Activated CD4-positive, alpha-beta T cell treated with anti-CD3 and anti-CD28 coated beads for 24 hours (primary cell): Measurements from ENCODE around the gene AK8.
"Not testable (repeated sequence)": the region's sequence is repeated elsewhere in the genome, so short reads cannot be mapped to it uniquely, and the experiment has no call there.

Experiments used
- DNase-seq, 2 donors: peaks; one replicate each; pipeline ENCODE4 v3.0.0-alpha.2; 2020; ENCODE audit warnings: low read depth in 2 of 2

The AK8 gene

DNA sequence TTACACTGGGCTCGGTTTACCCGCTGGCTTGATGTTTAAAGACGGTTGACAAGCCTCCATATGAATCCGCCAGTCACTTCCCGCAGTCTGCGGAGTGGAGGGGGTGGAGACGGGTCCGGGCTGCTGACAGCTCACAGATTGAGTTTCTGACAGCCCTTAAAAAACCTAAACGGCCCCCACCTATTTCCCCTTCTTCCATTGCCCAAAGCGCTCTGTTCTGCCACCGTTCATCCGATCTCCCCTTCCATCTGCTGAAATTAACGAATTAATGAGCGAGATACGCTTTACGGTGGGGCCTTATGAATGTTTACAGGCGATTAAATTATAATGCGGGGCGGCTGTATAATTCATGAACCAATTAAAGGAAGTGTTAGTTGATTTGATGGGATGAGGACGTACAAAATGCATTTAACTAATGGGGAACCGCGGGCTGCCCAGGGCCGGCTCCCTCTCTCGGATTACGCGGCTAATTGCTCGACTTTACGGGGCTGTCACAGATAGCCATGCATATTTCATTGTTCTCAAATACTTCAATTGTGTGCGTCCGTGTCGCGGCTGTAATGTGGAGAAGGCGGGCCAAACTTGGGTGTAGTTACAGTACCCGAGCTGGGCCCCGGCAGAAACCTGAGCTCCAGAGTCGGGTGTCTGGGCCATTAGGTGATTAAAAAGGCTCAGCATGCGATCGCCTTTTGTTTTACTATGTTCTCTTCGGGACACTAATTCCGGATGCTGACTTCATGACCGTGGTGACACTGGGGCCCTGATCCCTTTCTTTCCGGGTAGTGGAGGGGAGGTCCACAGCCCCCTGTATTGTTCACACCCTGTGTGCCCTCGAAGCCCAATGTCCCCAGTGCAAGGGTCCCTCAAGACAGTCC is 133.0 kb downstream of the AK8 start:
- no peak for DNase-seq

DNA sequence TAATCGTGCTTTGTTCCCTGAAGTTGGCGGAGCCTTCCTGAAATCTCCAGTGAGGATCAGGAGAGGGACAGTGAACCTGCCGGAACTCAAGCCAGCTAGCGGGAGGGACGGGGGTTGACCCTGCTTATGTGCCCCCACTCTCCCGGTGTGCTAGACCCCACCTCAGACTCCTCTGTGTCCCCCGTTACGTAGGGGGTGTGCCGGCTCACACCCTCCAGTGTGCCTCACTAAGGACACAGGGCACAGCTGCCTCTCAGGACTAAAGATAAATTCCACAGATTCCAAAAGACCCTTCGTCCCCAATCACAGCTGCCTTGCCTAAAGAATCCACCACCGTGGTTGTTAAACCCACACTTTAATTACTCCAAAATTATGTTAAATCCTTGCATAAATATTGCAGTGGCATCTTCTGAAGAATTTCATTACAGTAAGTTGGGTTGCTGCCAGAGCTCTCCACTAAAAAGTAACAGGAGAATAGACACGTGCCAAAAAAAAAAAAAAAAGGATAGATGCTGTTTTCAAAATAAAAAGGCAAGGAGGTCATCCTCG is 134.1 kb downstream of the AK8 start:
- no peak for DNase-seq

GRCh38 chr9:132742821-132743311 is 135.2 kb downstream of the AK8 start:
- DNase-seq = no peak

GRCh38 chr9:132740526-132741309 is 137.4 kb downstream of the AK8 start:
- DNase-seq = no peak

DNA sequence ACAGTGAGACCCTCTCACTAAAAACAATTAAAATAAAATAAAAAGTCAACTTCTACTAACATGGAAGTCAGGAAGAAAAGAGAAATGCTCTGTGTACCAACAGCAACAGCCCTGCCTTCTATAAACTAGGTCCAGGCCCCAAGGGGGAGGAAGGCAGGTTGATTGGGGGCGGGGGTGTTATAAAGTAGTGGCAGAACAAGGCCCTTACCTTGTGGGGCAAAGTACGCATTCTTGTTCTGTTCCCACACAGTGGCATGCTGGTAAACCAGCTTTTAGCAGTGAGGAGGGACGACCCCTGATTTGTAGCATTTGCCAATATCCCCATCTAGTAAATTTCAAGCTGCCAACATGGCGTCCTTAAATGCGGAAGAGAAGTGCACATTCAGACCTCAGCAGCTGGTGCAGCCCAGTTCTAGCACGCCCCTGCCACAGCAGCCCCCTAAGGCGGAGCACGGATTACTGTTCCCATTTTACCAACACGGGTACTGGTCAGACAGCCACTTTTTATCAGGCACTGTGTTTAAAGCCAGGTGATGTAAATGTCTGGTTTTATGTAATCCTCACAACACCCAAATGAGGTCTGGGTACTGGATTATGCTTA is 138.3 kb downstream of the AK8 start:
- no peak for DNase-seq

DNA sequence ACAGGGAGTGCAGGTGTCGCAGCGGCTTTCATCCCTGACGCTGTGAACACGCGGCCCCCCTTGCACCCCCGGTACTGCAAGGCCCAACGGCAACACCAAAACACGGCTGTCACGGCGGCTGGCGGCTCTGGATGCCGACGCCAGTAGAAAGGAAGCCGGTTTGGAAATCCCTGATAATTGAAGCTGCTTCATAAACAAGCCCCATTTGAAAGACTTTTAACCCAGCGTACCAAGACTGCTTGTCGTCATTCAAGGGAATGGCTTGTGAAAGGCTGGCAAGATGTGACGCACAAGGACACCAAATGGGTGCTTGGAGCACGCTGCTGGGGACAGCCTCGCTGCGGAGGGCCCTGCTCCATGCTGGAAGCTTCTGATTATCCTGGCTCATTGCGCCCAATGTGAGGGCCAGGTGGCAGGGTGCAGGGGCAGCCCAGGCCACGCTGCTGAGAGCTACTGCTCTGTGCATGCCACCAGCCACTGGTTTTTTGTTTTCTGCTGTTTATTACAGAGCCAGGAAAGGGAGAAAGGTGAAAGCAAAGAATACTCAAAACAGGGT is 144.7 kb downstream of the AK8 start:
- DNase-seq = no peak

- no peak for DNase-seq
These were observed 145.5 kb downstream of the AK8 start for GRCh38 chr9:132732326-132733259.

- DNase-seq = no peak
These were observed 146.9 kb downstream of the AK8 start for GRCh38 chr9:132731230-132731629.

GRCh38 chr9:132730054-132731033 is 147.7 kb downstream of the AK8 start:
- no peak for DNase-seq

DNA sequence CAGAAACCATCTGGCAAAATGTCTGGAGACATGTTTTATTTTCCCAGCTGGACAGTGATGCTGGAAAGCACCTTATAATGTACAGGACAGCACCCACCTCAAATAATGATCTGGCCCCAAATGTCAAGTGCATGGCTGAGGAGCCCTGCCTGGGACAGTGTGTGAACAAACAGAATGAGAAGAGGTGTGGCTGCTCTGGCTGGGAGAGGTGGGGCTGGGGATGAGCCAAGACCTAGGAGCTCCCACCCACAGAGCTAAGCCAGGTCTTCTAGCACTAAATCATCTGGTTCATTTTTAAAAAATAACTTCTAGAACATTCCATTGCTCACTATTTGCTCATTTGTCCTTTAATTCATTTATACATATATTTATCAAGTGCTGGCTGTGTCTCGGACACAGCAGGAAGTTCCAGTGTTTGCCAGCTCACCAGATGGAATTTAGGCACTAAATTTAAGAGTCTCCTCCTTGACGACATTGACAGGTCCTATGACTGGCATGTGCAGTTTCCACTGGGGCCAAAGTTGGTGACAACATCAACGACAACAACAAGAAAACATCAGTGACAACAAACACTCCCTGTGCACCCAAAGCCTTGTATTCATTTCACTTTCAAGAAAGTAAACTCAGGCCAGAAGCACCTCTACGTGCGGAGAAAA is 148.7 kb downstream of the AK8 start:
- no peak for DNase-seq

DNA sequence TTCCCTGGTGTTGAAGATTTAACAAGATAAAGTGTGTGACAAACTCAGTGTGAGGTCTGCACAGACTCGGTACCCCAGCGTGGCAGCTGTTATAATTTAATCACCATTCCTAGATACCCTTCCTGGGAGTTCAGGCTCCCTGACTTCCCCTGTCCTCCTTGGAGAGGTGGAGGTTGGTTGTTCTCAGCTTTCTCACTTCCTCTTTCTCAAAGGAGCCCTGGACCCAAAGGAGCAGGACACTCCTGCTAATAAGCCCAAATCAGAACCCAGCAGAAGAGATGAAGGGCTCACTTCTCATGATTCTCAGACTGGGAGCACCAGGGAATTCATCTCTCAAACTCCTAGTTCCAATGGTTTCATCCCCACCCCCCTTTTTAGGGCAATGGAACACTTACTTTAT is 149.6 kb downstream of the AK8 start:
- DNase-seq = no peak

DNA sequence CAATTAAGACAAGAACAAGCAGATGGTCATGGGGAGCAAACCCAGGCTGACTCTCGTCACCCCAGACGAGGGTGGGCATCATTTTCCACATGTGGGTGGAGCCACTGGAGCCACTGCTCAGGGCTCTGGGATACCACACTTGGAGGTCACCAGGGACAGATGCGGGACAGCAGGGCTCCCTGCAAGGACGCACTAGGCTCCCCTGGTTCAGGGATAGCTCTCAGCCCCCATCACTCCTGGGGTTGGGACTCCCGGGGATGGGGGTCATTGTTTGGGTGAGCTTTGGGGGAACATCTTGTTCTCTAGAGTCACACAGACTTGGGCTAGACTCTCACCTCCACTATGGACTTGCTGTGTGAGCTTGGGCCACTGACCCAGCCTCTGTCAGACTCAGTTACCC is 150.0 kb downstream of the AK8 start:
- no peak for DNase-seq

DNA sequence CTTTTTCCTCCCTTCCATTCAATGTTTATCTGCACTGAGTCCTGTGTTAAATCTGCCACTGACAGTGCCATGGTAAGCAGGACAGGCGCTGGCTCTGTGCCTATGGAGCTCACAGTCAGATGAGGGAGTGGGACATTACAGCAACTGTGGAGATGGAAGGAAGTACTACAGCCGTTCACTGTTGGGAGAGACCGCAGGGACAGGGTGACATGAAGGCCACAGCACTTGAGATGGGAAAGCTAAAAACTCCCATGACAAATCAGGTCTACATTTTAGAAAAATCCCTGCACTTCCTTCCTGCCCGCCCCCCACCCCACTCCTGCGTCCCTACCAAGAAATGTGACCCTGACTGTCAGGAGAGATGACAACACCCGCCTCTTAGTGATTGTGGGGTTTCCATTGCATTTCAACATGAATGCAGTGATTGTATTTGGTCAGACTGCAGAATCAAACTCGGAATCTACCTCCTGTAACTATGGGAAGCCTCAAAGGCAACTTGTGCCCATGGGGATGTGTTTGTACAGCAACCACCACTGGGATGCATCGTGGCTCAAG is 151.4 kb downstream of the AK8 start:
- DNase-seq = no peak

- no peak for DNase-seq
These were observed 152.8 kb downstream of the AK8 start for GRCh38 chr9:132725306-132725705.

DNA sequence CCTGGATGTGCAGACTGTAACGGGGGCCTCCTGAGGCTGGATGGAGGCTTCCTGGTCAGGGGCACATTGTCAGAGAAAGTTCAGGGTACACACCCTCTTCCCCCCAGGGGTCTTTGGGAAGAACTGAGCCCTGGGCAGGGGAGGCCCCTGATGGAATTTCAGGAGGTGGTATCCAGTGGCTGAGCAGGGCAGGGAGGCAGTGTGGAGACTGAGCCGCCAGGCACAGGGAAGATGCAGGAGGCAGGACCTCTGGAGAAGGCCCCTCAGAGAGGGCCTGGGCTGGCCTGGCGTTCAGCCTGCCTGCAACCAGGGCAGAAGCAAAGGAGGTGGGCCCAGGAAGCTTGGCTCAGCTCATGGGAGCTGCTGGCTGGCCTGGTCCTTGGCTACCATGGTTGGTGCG is 154.3 kb downstream of the AK8 start:
- no peak for DNase-seq

DNA sequence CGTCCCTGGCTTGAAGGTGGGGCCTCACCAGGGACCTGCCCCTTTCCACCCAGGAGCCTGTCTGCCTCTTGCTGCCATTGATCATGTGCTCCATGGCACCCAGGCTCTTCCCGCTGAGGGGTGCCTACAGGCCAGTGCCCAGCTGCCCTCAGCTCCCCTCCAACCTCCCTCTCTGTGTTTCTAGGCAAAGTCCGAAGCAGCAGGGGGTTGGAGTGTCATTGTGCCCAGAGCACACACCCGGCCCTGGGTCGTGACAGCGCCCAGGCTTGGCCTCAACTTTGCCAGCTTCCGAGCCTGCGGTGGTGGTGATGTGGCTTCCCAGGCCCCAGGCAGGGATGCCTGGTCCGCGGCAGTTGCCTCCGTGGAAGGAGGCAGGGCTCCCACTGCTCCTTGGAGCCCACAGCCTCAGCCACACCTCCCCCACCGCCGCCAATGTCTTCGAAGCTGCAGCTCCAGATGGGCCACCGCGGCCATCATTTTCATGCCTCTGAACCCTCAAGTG is 155.5 kb downstream of the AK8 start:
- DNase-seq = no peak

DNA sequence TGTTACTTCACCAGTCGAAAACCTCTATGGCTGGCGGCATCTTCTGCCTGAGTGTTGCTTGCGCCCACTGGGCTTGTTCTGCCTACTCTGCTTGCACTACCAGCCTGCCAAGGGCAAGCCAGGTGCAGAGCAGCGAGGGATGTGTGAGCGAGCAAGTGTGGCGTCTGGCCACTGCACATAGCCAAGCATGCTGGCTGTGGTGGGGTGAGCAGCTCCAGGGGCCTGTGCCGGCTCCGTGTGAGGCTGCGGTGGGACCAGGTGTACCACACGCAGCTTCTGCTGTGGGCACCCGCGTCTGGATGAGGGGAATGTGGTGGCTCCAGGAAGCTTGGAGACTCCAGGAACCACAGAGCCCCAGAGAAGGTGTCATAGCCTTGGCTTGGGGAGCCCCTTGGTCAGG is 156.4 kb downstream of the AK8 start:
- no peak for DNase-seq

- DNase-seq = not testable (repeated sequence)
These were observed 159.6 kb downstream of the AK8 start for GRCh38 chr9:132718381-132718928.
